B cell (primary cell): ENCODE results near the gene ETV1. TPM values are rescaled to one million over a fixed set of nuclear protein-coding genes. Genes with fewer than 3 reads are reported as not detected.

ENCODE experiments used
- ATAC-seq: fragments of 200-7000 bp; cut with Tn5 transposase; one replicate; pipeline ENCODE4 v1.10.0; 2021; ENCODE audit warnings: low read depth, mild to moderate bottlenecking, moderate number of reproducible peaks, moderate library complexity
- CTCF ChIA-PET: fragments of 350-600 bp; sonication (Branson Sonifier 250); formaldehyde crosslinking; loops from one replicate; lab custom pipeline; 2021; ENCODE audit warnings: antibody characterized with exemption, inconsistent platforms; lab: Charles Lee
- POLR2A ChIA-PET: fragments of 350-600 bp; sonication (Branson Sonifier 250); formaldehyde crosslinking; loops from one replicate; lab custom pipeline; 2021; ENCODE audit warnings: antibody characterized with exemption; lab: Charles Lee
- DNase-seq: peaks from one replicate; pipeline ENCODE4 v3.0.0; 2013
- H2AFZ ChIP-seq: 2 replicates; pipeline ENCODE4 v1.6.1; 2012; ENCODE audit warnings: mild to moderate bottlenecking, low read depth, low read length; ENCODE audit not compliant: insufficient read depth, poor library complexity, severe bottlenecking
- H3K27ac ChIP-seq, 2 donors: 1 replicate in 1 of 2; 2 replicates in 1 of 2; pipeline ENCODE4 v1.5.1; 2012 to 2013; ENCODE audit warnings: low read length in 2 of 2, mild to moderate bottlenecking in 2 of 2, moderate library complexity in 1 of 2
- H3K27me3 ChIP-seq, 4 experiments: fragments of 200-600 bp in 1 of 4; sonication (generic) in 1 of 4; replicated peaks in 1 of 4; 1 replicate in 2 of 4; 2 replicates in 2 of 4; pipeline versions ENCODE4 v1.6.1 to v1.7.0; 2013 to 2016; ENCODE audit warnings: low read length in 3 of 4, mild to moderate bottlenecking in 2 of 4, mixed read lengths in 1 of 4, moderate library complexity in 1 of 4; ENCODE audit not compliant: insufficient read depth in 4 of 4, control insufficient read depth in 3 of 4; ENCODE audit errors: control extremely low read depth in 1 of 4
- H3K36me3 ChIP-seq, 2 experiments: replicated peaks in 1 of 2; 1 replicate in 1 of 2; 2 replicates in 1 of 2; pipeline versions ENCODE4 v1.6.1 to v1.7.1; 2013; ENCODE audit warnings: low read length in 1 of 2; ENCODE audit not compliant: insufficient read depth in 2 of 2, control insufficient read depth in 1 of 2; ENCODE audit errors: control extremely low read depth in 1 of 2, extremely low read depth in 1 of 2
- H3K4me1 ChIP-seq, 2 donors: fragments of 200-600 bp in 1 of 2; sonication (generic) in 1 of 2; 1 replicate in 1 of 2; 2 replicates in 1 of 2; pipeline versions ENCODE4 v1.5.1 to v1.6.1; 2013 to 2017; ENCODE audit warnings: low read length in 2 of 2; ENCODE audit not compliant: control insufficient read depth in 2 of 2, insufficient read depth in 2 of 2
- H3K4me2 ChIP-seq: replicated peaks from 2 replicates; pipeline ENCODE3; 2012; ENCODE audit warnings: mild to moderate bottlenecking, low read depth, low read length; ENCODE audit not compliant: poor library complexity, severe bottlenecking
- H3K4me3 ChIP-seq, 5 experiments: fragments of 200-600 bp in 1 of 5; sonication (generic) in 1 of 5; 1 replicate in 3 of 5; 2 replicates in 2 of 5; pipeline versions ENCODE4 v1.5.1 to v1.7.0; 2011 to 2016; ENCODE audit warnings: low read length in 4 of 5, mild to moderate bottlenecking in 4 of 5, low read depth in 2 of 5, control low read depth in 1 of 5, moderate library complexity in 1 of 5; ENCODE audit not compliant: insufficient read depth in 1 of 5; ENCODE audit errors: control extremely low read depth in 1 of 5, extremely low read depth in 1 of 5
- H3K79me2 ChIP-seq: fragments of 200-600 bp; sonication (generic); one replicate; pipeline ENCODE4 v1.6.0; 2016; ENCODE audit warnings: low read length; ENCODE audit not compliant: control insufficient read depth, insufficient read depth
- H3K9ac ChIP-seq: fragments of 200-600 bp; sonication (generic); 2 replicates; pipeline ENCODE4 v1.6.1; 2017; ENCODE audit warnings: mild to moderate bottlenecking, low read length, moderate library complexity
- H3K9me3 ChIP-seq, 3 donors: one replicate each; pipeline versions ENCODE4 v1.6.1 to v1.7.1; 2013; ENCODE audit warnings: low read length in 2 of 3; ENCODE audit not compliant: control insufficient read depth in 2 of 3, insufficient read depth in 1 of 3; ENCODE audit errors: control extremely low read depth in 1 of 3
- H4K20me1 ChIP-seq: 2 replicates; pipeline ENCODE4 v1.6.0; 2012; ENCODE audit warnings: mild to moderate bottlenecking, low read length; ENCODE audit not compliant: insufficient read depth, control insufficient read depth, poor library complexity, severe bottlenecking
- H3K27ac Mint-ChIP-seq: one replicate; pipeline ENCODE4 v1.8.0; 2021; ENCODE audit warnings: mixed read lengths
- H3K27me3 Mint-ChIP-seq: one replicate; pipeline ENCODE4 v1.8.0; 2021; ENCODE audit warnings: mixed read lengths
- H3K4me1 Mint-ChIP-seq: one replicate; pipeline ENCODE4 v1.8.0; 2021; ENCODE audit warnings: mixed read lengths
- H3K4me3 Mint-ChIP-seq: one replicate; pipeline ENCODE4 v1.8.0; 2021; ENCODE audit warnings: mixed read lengths
- H3K9me3 Mint-ChIP-seq: one replicate; pipeline ENCODE4 v1.8.0; 2022; ENCODE audit warnings: mixed read lengths; ENCODE audit not compliant: insufficient read depth
- CTCF ChIP-seq: fragments of 200-600 bp; IDR thresholded peaks from one replicate; pipeline ENCODE4 v1.8.0; 2022; ENCODE audit warnings: antibody characterized with exemption, mild to moderate bottlenecking
- EZH2 ChIP-seq: IDR thresholded peaks from 2 replicates; pipeline ENCODE4 v1.6.1; 2012; ENCODE audit warnings: borderline replicate concordance, low read depth, mild to moderate bottlenecking, moderate library complexity, low read length; ENCODE audit not compliant: insufficient read depth, poor library complexity, severe bottlenecking
- WGBS: methylation state at CpG from one replicate; pipeline ENCODE4 v1.1.5; 2013; ENCODE audit warnings: missing lambda C conversion rate; ENCODE audit not compliant: insufficient coverage; 5-methylcytosine and 5-hydroxymethylcytosine counted together
- intact Hi-C: fragments of 100-400 bp; cut with micrococcal nuclease; formaldehyde crosslinking; loops from one replicate; pipeline ENCODE4 v1.10.0; 2022
- polyA minus RNA-seq: library from RNA; depleted of rRNA, polyadenylated mRNA; stranded (reverse); fragments of >200 nt; gene quantifications from 2 replicates; pipeline ENCODE4 v1.2.3, GENCODE V29; 2012
- polyA plus RNA-seq: library from polyadenylated mRNA; depleted of rRNA; stranded (reverse); fragments of >200 nt; gene quantifications from 2 replicates; pipeline ENCODE4 v1.2.3, GENCODE V29; 2012
- total RNA-seq, 2 donors: library from RNA; stranded (reverse); fragments of 120-200 nt in 1 of 2; gene quantifications; 1 replicate in 1 of 2; 2 replicates in 1 of 2; pipeline versions ENCODE4 v1.2.3 to v1.2.4, GENCODE V29; 2013 to 2022

The ETV1 gene
- not detected in 2 replicates for total RNA-seq
- 0.30 TPM for total RNA-seq (2013)
- polyA plus RNA-seq: not detected in 2 replicates
- not detected in 2 replicates for polyA minus RNA-seq

GRCh38 chr7:13989126-13989948 lies at the start of gene ETV1:
ETV1 (minus strand) TSS chr7:13989666; CDS start chr7:13989052, 614 bp downstream.
- peak within 1 kb of the TSS; percentile 73 for H3K4me2 ChIP-seq
- H3K4me1 ChIP-seq: peaks cover 26 to 28% of the 10 kb centered on the region in 2 donors
- peak within 1 kb of the TSS; percentile 61 for H3K9ac ChIP-seq
- peak within 1 kb of the TSS; percentile 61 for H2AFZ ChIP-seq
- peaks cover 0 to 10% (median 0%) of the 10 kb centered on the region in 3 donors for H3K9me3 ChIP-seq
- no peaks in the 10 kb centered on the region for H3K27me3 Mint-ChIP-seq
- H3K27ac ChIP-seq: no peak within 1 kb of the TSS
- 7% methylated on average over 35 of the region's 38 CpGs for WGBS
- no peaks in the 10 kb centered on the region for H3K79me2 ChIP-seq
- H3K27ac Mint-ChIP-seq: no peak within 1 kb of the TSS
- DNase-seq (peak; percentile 6), ATAC-seq (no peak)
- ChIA-PET POLR2A (no interaction called here), CTCF (no interaction called here)
- intact Hi-C loops: no loop called here
- H3K36me3 ChIP-seq: no peaks in the 10 kb centered on the region
- no peak within 1 kb of the TSS for H3K4me3 Mint-ChIP-seq
- H3K27me3 ChIP-seq: peaks cover 0 to 29% (median 25%) of the 10 kb centered on the region in 4 experiments
- H3K4me1 Mint-ChIP-seq: no peaks in the 10 kb centered on the region
- no peak for TF ChIP-seq CTCF
- TF ChIP-seq EZH2: no peak
- no peaks in the 10 kb centered on the region for H4K20me1 ChIP-seq
- peaks cover 4% of the 10 kb centered on the region for H3K9me3 Mint-ChIP-seq
- peak within 1 kb of the TSS; percentile 5 to 73 (median 54) for H3K4me3 ChIP-seq

- no peaks in the 10 kb centered on the region for H3K27me3 ChIP-seq
- Mint-ChIP-seq H3K9me3 (no peaks in the 10 kb centered on the region), H3K4me3 (no peak overlapping the region), H3K27ac (no peak overlapping the region), H3K27me3 (no peaks in the 10 kb centered on the region), H3K4me1 (no peaks in the 10 kb centered on the region)
- no peak overlapping the region for H2AFZ ChIP-seq
- no peak for TF ChIP-seq EZH2
- no peak overlapping the region for H3K4me2 ChIP-seq
- peaks cover 0 to 4% (median 0%) of the 10 kb centered on the region in 3 donors for H3K9me3 ChIP-seq
- CTCF ChIA-PET: no interaction called here
- 100% methylated on average over 1 of the region's 2 CpGs for WGBS
- H3K79me2 ChIP-seq: no peaks in the 10 kb centered on the region
- no peak overlapping the region for H3K27ac ChIP-seq
- H3K4me3 ChIP-seq: no peak overlapping the region
- no peaks in the 10 kb centered on the region for H3K4me1 ChIP-seq
- H3K36me3 ChIP-seq: no peaks in the 10 kb centered on the region
- H3K9ac ChIP-seq: no peak overlapping the region
- ATAC-seq: no peak
- POLR2A ChIA-PET: no interaction called here
- no peak for DNase-seq
- no peaks in the 10 kb centered on the region for H4K20me1 ChIP-seq
- intact Hi-C loops: no loop called here
Observed at GRCh38 chr7:14024406-14024805, 34.9 kb upstream of the ETV1 start.
